ENCODE results near the gene COLEC11.

The COLEC11 gene

GRCh38 chr2:3584608-3585260 is 10.2 kb upstream of the COLEC11 start:
- in situ Hi-C loops (cut with MboI; ENCODE audit: low sequenced_read_pairs, unreplicated experiment) = no loop called here
- no peak for TF ChIP-seq CTCF (IDR thresholded peaks at IDR 0.05; ENCODE audit: borderline replicate concordance, control extremely low read depth, extremely low read depth, insufficient read depth, missing control alignments)

GRCh38 chr2:3585261-3586109 is 9.4 kb upstream of the COLEC11 start:
- in situ Hi-C loops (cut with MboI; ENCODE audit: low sequenced_read_pairs, unreplicated experiment) = no loop called here
- TF ChIP-seq CTCF (IDR thresholded peaks at IDR 0.05; ENCODE audit: borderline replicate concordance, control extremely low read depth, extremely low read depth, insufficient read depth, missing control alignments) = no peak
- no peak for DNase-seq (ENCODE audit: low spot score)

More at GRCh38 chr2:3584608-3585260, 10.2 kb upstream of the COLEC11 start:
- no peak for DNase-seq (ENCODE audit: low spot score)

- DNase-seq (ENCODE audit: low spot score) = no peak
- no peak for TF ChIP-seq CTCF (IDR thresholded peaks at IDR 0.05; ENCODE audit: borderline replicate concordance, control extremely low read depth, extremely low read depth, insufficient read depth, missing control alignments)
Measured at GRCh38 chr2:3586220-3586619, 8.7 kb upstream of the COLEC11 start.

GRCh38 chr2:3587021-3587420 is 7.9 kb upstream of the COLEC11 start:
- TF ChIP-seq CTCF (IDR thresholded peaks at IDR 0.05; ENCODE audit: borderline replicate concordance, control extremely low read depth, extremely low read depth, insufficient read depth, missing control alignments) = no peak
- in situ Hi-C loops (cut with MboI; ENCODE audit: low sequenced_read_pairs, unreplicated experiment) = no loop called here
- no peak for DNase-seq (ENCODE audit: low spot score)

More at GRCh38 chr2:3586220-3586619, 8.7 kb upstream of the COLEC11 start:
- in situ Hi-C loops (cut with MboI; ENCODE audit: low sequenced_read_pairs, unreplicated experiment) = no loop called here

GRCh38 chr2:3587432-3587831 is 7.5 kb upstream of the COLEC11 start:
- TF ChIP-seq CTCF (IDR thresholded peaks at IDR 0.05; ENCODE audit: borderline replicate concordance, control extremely low read depth, extremely low read depth, insufficient read depth, missing control alignments) = no peak
- DNase-seq (ENCODE audit: low spot score) = no peak
- in situ Hi-C loops (cut with MboI; ENCODE audit: low sequenced_read_pairs, unreplicated experiment) = no loop called here

- in situ Hi-C loops (cut with MboI; ENCODE audit: low sequenced_read_pairs, unreplicated experiment) = no loop called here
- DNase-seq (ENCODE audit: low spot score) = no peak
- no peak for TF ChIP-seq CTCF (IDR thresholded peaks at IDR 0.05; ENCODE audit: borderline replicate concordance, control extremely low read depth, extremely low read depth, insufficient read depth, missing control alignments)
Measured at GRCh38 chr2:3588084-3588483, 6.8 kb upstream of the COLEC11 start.
